Endometrium (tissue), 2 donors: ENCODE measurements around the gene PSME3.
"Not testable (repeated sequence)": the region's sequence is repeated elsewhere in the genome, so short reads cannot be mapped to it uniquely, and the experiment has no call there.

ENCODE experiments used
- FAIRE-seq: peaks from 2 replicates; lab custom pipeline; 2012; peaks lifted over from hg19 to GRCh38; lab: Jason Lieb, UNC
- donor health status: control.
- donor health status: control.

PSME3 gene

GRCh38 chr17:42851371-42852240 is 18.4 kb downstream of the PSME3 start:
- FAIRE-seq: not testable (repeated sequence)

GRCh38 chr17:42852351-42852750 is 19.2 kb downstream of the PSME3 start:
- FAIRE-seq: no peak

GRCh38 chr17:42853004-42853403 is 19.8 kb downstream of the PSME3 start:
- FAIRE-seq: no peak

DNA sequence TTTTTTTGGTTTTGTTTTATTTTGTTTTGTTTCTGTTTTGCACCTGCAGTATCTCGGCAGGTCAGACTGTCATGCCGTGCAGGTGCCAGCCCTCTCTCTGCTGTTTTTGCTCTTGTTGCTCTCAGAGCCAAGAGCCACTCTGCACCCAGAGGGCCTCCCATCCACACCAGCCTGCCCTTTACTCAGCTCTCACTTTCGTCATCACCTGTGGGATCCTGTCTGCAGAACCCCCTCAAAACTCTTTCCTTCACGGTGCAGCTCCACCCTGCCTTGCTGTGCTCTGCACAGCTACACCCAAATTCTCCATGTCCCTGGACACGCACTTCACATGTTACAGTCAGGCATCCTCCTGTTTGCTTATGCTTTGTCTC is 20.4 kb downstream of the PSME3 start:
- FAIRE-seq: no peak

DNA sequence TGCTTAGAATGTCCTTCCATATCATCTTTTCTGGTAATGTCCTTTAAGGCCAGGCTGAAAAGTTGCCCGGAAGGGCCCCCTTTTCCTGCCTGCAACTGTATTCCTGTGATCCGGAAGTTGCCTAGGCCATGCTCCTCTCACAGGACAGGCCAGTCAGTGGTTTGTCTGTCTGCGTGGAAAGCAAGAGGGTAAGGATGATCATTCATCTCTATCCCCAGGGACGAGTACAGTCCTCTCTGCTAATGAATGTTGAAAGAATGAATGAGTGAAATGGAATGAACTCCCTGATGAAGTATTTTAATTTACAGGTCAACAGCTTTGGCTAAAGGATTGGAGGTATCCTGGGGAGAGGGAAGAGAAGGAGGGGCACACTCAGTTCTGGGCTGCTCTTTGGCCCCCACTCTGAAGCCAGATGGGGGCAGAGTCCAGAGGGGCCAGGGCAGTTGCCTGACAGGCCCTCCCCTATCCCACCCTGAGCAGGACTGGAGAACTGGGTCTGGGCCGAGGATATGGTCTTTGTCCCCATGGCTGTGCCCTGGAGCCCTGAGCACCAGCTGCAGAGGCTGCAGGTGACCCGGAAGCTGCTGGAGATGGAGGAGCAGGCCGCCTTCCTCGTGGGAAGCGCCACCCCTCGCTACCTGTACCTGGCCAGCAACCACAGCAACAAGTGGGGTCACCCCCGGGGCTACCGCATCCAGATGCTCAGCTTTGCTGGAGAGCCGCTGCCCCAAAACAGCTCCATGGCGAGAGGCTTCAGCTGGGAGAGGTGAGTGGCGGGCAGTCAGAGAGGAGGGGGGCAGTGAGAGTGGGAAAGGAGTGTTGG is 21.0 kb downstream of the PSME3 start:
- FAIRE-seq: no peak

- FAIRE-seq: no peak
Observed at GRCh38 chr17:42855048-42855596, 21.9 kb downstream of the PSME3 start.

GRCh38 chr17:42856093-42856492 is 22.9 kb downstream of the PSME3 start:
- not testable (repeated sequence) for FAIRE-seq

GRCh38 chr17:42856516-42856915 is 23.3 kb downstream of the PSME3 start:
- FAIRE-seq: not testable (repeated sequence)

- FAIRE-seq: no peak
Observed at GRCh38 chr17:42857389-42857788, 24.2 kb downstream of the PSME3 start.

DNA sequence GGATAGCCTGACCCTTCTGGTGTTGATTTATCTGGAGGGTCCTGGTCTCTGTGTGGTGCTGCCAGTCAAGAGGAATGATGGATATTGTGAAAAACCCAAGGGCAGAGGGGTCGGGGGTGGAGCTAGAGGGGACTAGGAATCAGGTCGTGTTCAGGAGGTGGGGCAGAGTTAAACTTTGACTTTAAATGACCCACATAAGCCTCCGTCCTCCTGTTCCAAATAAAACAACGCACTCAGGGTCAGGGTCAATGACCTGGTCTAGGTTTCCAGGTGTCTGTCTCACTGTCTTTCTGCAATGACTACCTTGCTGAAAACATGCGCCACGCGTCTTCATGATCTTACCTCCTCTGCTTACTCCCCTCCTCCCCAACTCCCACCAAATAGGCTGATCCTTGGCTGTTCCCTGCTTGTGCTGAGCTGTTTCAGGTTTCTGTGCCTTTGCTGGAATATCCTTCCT is 32.5 kb downstream of the PSME3 start:
- FAIRE-seq: no peak

GRCh38 chr17:42866216-42866615 is 33.0 kb downstream of the PSME3 start:
- FAIRE-seq: no peak

GRCh38 chr17:42866631-42867575 is 33.7 kb downstream of the PSME3 start:
- no peak for FAIRE-seq

DNA sequence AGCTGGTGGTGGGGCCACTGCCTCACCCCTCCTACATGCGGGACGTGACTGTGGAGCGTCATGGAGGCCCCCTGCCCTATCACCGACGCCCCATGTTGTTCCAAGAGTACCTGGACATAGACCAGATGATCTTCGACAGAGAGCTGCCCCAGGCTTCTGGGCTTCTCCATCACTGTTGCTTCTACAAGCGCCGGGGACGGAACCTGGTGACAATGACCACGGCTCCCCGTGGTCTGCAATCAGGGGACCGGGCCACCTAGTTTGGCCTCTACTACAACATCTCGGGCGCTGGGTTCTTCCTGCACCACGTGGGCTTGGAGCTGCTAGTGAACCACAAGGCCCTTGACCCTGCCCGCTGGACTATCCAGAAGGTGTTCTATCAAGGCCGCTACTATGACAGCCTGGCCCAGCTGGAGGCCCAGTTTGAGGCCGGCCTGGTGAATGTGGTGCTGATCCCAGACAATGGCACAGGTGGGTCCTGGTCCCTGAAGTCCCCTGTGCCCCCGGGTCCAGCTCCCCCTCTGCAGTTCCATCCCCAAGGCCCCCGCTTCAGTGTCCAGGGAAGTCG is 34.6 kb downstream of the PSME3 start:
- not testable (repeated sequence) for FAIRE-seq

GRCh38 chr17:42868338-42868737 is 35.1 kb downstream of the PSME3 start:
- FAIRE-seq: no peak

GRCh38 chr17:42871647-42872046 is 38.5 kb downstream of the PSME3 start:
- no peak for FAIRE-seq

DNA sequence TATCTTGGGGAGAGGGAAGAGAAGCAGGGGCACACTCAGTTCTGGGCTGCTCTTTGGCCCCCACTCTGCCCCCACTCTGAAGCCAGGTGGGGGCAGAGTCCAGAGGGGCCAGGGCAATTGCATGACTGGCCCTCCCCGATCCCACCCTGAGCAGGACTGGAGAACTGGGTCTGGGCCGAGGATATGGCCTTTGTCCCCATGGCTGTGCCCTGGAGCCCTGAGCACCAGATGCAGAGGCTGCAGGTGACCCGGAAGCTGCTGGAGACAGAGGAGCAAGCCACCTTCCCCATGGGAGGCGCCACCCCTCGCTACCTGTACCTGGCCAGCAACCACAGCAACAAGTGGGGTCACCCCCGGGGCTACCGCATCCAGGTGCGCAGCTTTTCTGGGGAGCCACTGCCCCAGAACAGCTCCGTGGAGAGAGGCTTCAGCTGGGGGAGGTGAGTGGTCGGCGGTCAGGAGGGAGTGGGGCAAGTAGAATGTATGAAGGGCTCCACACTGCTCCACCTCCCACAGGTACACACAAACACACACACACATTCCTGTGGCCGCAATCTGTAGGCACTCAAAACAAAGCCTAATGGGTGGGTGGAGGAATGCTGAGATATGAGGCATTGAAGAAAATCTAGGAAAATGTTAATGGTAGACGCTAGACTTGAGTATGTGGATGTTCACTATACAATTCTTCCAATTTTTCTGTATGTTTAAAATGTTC is 39.2 kb downstream of the PSME3 start:
- FAIRE-seq: no peak

- no peak for FAIRE-seq
Observed at GRCh38 chr17:42873315-42873714, 40.1 kb downstream of the PSME3 start.

- not testable (repeated sequence) for FAIRE-seq
Observed at GRCh38 chr17:42873932-42874695, 40.9 kb downstream of the PSME3 start.

- no peak for FAIRE-seq
Observed at GRCh38 chr17:42877037-42877436, 43.8 kb downstream of the PSME3 start.
